Heart right ventricle (tissue), 16 donors: ENCODE results near the gene ADNP. TPM values are rescaled to one million over a fixed set of nuclear protein-coding genes. Genes with fewer than 3 reads are reported as not detected.

Source experiments
- ATAC-seq, 8 donors: fragments of 200-7000 bp; cut with Tn5 transposase; one replicate each; pipeline ENCODE4 v1.9.1; 2020; ENCODE audit warnings: mild to moderate bottlenecking in 8 of 8, moderate library complexity in 8 of 8, moderate number of reproducible peaks in 1 of 8
- DNase-seq, 2 donors: peaks; one replicate each; pipeline ENCODE4 v3.0.0-alpha.2; 2020
- H3K27ac ChIP-seq, 10 donors: fragments of 200-600 bp; sonication (generic) in 2 of 10; one replicate each; pipeline versions ENCODE4 v1.5.0 to v1.8.0; 2020 to 2022; ENCODE audit warnings: mild to moderate bottlenecking in 3 of 10
- H3K27me3 ChIP-seq, 7 donors: fragments of 200-600 bp; one replicate each; pipeline ENCODE4 v1.8.0; 2021 to 2022; ENCODE audit warnings: mild to moderate bottlenecking in 2 of 7
- H3K36me3 ChIP-seq, 9 donors: fragments of 200-600 bp; sonication (generic) in 1 of 9; one replicate each; pipeline versions ENCODE4 v1.5.0 to v1.8.0; 2020 to 2022; ENCODE audit warnings: mild to moderate bottlenecking in 2 of 9
- H3K4me1 ChIP-seq, 9 donors: fragments of 200-600 bp; sonication (generic) in 1 of 9; one replicate each; pipeline versions ENCODE4 v1.5.0 to v1.8.0; 2020 to 2022; ENCODE audit warnings: mild to moderate bottlenecking in 4 of 9
- H3K4me3 ChIP-seq, 10 donors: fragments of 200-600 bp; sonication (generic) in 2 of 10; one replicate each; pipeline versions ENCODE4 v1.5.0 to v1.8.0; 2020 to 2022; ENCODE audit warnings: mild to moderate bottlenecking in 7 of 10, moderate library complexity in 2 of 10
- H3K9me3 ChIP-seq, 11 donors: fragments of 200-600 bp in 10 of 11; sonication (generic) in 2 of 11; one replicate each; pipeline versions ENCODE4 v1.5.0 to v1.8.0; 2013 to 2022; ENCODE audit warnings: mild to moderate bottlenecking in 2 of 11, control low read depth in 1 of 11, moderate library complexity in 1 of 11
- CTCF ChIP-seq, 9 donors: fragments of 200-600 bp; sonication (generic) in 2 of 9; IDR thresholded peaks; one replicate each; pipeline versions ENCODE4 v1.5.0 to v1.8.0; 2021 to 2022; ENCODE audit warnings: antibody characterized with exemption in 9 of 9, mild to moderate bottlenecking in 5 of 9, moderate library complexity in 1 of 9
- WGBS, 2 donors: extraction: QIAGEN DNeasy Blood & Tissue Kit; methylation state at CpG; one replicate each; pipeline ENCODE4 v1.1.7; 2013; ENCODE audit warnings: inconsistent platforms in 1 of 2; 5-methylcytosine and 5-hydroxymethylcytosine counted together
- intact Hi-C, 10 donors: fragments of 100-400 bp; cut with DNase I; formaldehyde crosslinking; loops; one replicate each; pipeline versions ENCODE4 v1.11.1 to v1.14.2; 2022
- polyA plus RNA-seq, 2 donors: library from polyadenylated mRNA; stranded (reverse); fragments of 200-250 nt; gene quantifications; one replicate each; pipeline ENCODE4 v1.2.3, GENCODE V29; 2013
- total RNA-seq, 10 donors: library from RNA; stranded (reverse); fragmentation: NEBNext Ultra II Directional in 3 of 10; extraction: Animal tissue kit (Norgen Biotek cat#: 25700) in 3 of 10; gene quantifications; one replicate each; pipeline versions ENCODE4 v1.2.1 to v1.2.4, GENCODE V29; 2021 to 2023
- donor health status: Arrhythmogenic right ventricular cardiomyopathy.
- donor health status: ischemic (EF 13 %, LVEDD 7.1; RV severe dilation, severe dysfunction).
- donor health status: healthy with polysubstance abuse.
- donor health status: DM: no; HTN: yes; CAD: no.
- donor health status: DM: no; HTN: no; CAD: no.
- donor health status: ischemic (EF 25% LVEDD 6.9; RV normal size, moderate dysfunction).
- donor health status: ischemic (EF 25% LVEDD 5.7; RV mildly dilated, moderate dysfunction).
- donor health status: healthy.
- donor health status: DM: yes; HTN: yes; CAD: no.
- donor health status: Ischemic cardiomyopathy.
- donor health status: ischemic (EF 35%, LVEDD 5.7; RV mildly dilated, moderate dysfunction).
- donor health status: nonischemic (EF 11% LVEDD 7.7; RV severe dilation, severe dysfunction).
- donor health status: DM: yes; HTN: yes; CAD: no.
- donor health status: PGD.
- donor health status: ischemic (EF 29% LVEDD 5.4; RV normal size, mild dysfunction).
- donor health status: nonischemic (EF 23%, LVEDD 6.1; RV moderate dilation, normal function).

Gene ADNP
- total and polyA plus RNA-seq, 12 donors: 14.6 to 46.1 (median 37.9) TPM

GRCh38 chr20:50903353-50904051 lies 27.7 kb downstream of the ADNP start:
- no peaks in the 10 kb centered on the region for H3K9me3 ChIP-seq
- intact Hi-C loops: no loop called here
- H3K27ac ChIP-seq: no peak overlapping the region
- H3K27me3 ChIP-seq: no peaks in the 10 kb centered on the region
- no peak for DNase-seq
- no peak for TF ChIP-seq CTCF (IDR thresholded peaks at IDR 0.05)
- WGBS, 2 donors: 76 to 78% methylated on average over 8 of the region's 8 CpGs
- peaks cover 0 to 48% (median 16%) of the 10 kb centered on the region in 9 donors for H3K4me1 ChIP-seq
- H3K36me3 ChIP-seq: peaks cover 0 to 54% (median 4%) of the 10 kb centered on the region in 9 donors
- H3K4me3 ChIP-seq: no peak overlapping the region
- no peak for ATAC-seq

- no peak for TF ChIP-seq CTCF (IDR thresholded peaks at IDR 0.05)
- WGBS, 2 donors: 91 to 93% methylated on average over 1 of the region's 1 CpG
- intact Hi-C loops: no loop called here
Measured at GRCh38 chr20:50901301-50901700, 29.9 kb downstream of the ADNP start.

GRCh38 chr20:50900261-50900660 lies 31.0 kb downstream of the ADNP start:
- peaks cover 0 to 85% (median 4%) of the 10 kb centered on the region in 9 donors for H3K36me3 ChIP-seq
- intact Hi-C loops: no loop called here
- H3K4me3 ChIP-seq: no peak overlapping the region
- peaks cover 0 to 25% (median 12%) of the 10 kb centered on the region in 9 donors for H3K4me1 ChIP-seq
- no peaks in the 10 kb centered on the region for H3K27me3 ChIP-seq
- 97 to 98% methylated on average over 7 of the region's 7 CpGs for WGBS, 2 donors
- DNase-seq: no peak
- ATAC-seq: no peak
- TF ChIP-seq CTCF (IDR thresholded peaks at IDR 0.05): no peak
- H3K9me3 ChIP-seq: no peaks in the 10 kb centered on the region
- no peak overlapping the region for H3K27ac ChIP-seq

More at GRCh38 chr20:50901301-50901700, 29.9 kb downstream of the ADNP start:
- Histone ChIP-seq H3K27ac (no peak overlapping the region), H3K4me1 (peaks cover 0 to 35% (median 16%) of the 10 kb centered on the region in 9 donors), H3K4me3 (no peak overlapping the region), H3K36me3 (peaks cover 0 to 76% (median 4%) of the 10 kb centered on the region in 9 donors), H3K27me3 (no peaks in the 10 kb centered on the region), H3K9me3 (no peaks in the 10 kb centered on the region)
- DNase-seq (no peak), ATAC-seq (no peak)

GRCh38 chr20:50898475-50898874 lies 32.8 kb downstream of the ADNP start:
- Histone ChIP-seq H3K36me3 (peaks cover 0 to 100% (median 15%) of the 10 kb centered on the region in 9 donors), H3K27ac (no peak overlapping the region), H3K9me3 (no peaks in the 10 kb centered on the region), H3K4me3 (no peak overlapping the region), H3K4me1 (peaks cover 0 to 7% (median 3%) of the 10 kb centered on the region in 9 donors), H3K27me3 (no peaks in the 10 kb centered on the region)
- DNase-seq: no peak
- WGBS, 2 donors: 88 to 90% methylated on average over 1 of the region's 1 CpG
- intact Hi-C loops: no loop called here
- no peak for TF ChIP-seq CTCF (IDR thresholded peaks at IDR 0.05)
- no peak for ATAC-seq
